OCI-LY1 (cell line): ENCODE results near the gene OSGIN1.

Source experiments
- CTCF ChIP-seq: fragments of 200-600 bp; sonication (generic), shearing (Covaris generic); IDR thresholded peaks from 2 replicates; pipeline ENCODE4 v1.5.1; 2017; ENCODE audit warnings: mild to moderate bottlenecking, antibody characterized with exemption, low read length, moderate library complexity, mixed read lengths
- EZH2 ChIP-seq: fragments of 200-600 bp; sonication (generic), shearing (Covaris generic); IDR thresholded peaks from 2 replicates; pipeline ENCODE4 v1.8.0; 2017; ENCODE audit warnings: borderline replicate concordance, mixed run types, mild to moderate bottlenecking, antibody characterized with exemption, low read length, moderate library complexity, mixed read lengths

GRCh38 chr16:83954577-83955016, 1.6 kb downstream of the OSGIN1 start:
- no peak for TF ChIP-seq CTCF
- no peak for TF ChIP-seq EZH2
